ENCODE data around the gene RNF41.
"Not testable (repeated sequence)": the region's sequence is repeated elsewhere in the genome, so short reads cannot be mapped to it uniquely, and the experiment has no call there.

Gene RNF41

GRCh38 chr12:56221757-56222530, at the start of gene RNF41:
TSS of gene RNF41 (minus strand) at chr12:56221922. CDS start at chr12:56214047, 7,875 bp downstream.
- CTCF ChIA-PET = interaction anchor here (0.7 to 4.4 kb wide), 27 partner anchors 9 to 484 kb away, joined by 3 to 145 read pairs (median 10); partner anchors contain the start of genes ANKRD52, COQ10A, ESYT1 and SMARCC2
- POLR2A ChIA-PET = interaction anchor here (0.6 to 3.2 kb wide), 24 partner anchors 9 to 177 kb away, joined by 3 to 49 read pairs (median 6); partner anchors contain the start of genes ANKRD52, CNPY2, ESYT1 and MYL6
- peak within 1 kb of the TSS; percentile 85 for H3K4me3 ChIP-seq (ENCODE audit: low read depth, low read length)
- TF ChIP-seq CTCF (IDR thresholded peaks at IDR 0.05; ENCODE audit: insufficient read depth, low read length, missing control alignments) = no peak
- peak; percentile 91 for DNase-seq (ENCODE audit: low read depth, low spot score)

GRCh38 chr12:56271031-56271430, 49.3 kb upstream of the RNF41 start:
- H3K4me3 ChIP-seq (ENCODE audit: low read depth, low read length) = no peak overlapping the region
- TF ChIP-seq CTCF (IDR thresholded peaks at IDR 0.05; ENCODE audit: insufficient read depth, low read length, missing control alignments) = peak; percentile 55
- ChIA-PET POLR2A (no interaction called here), CTCF (interaction anchor here (0.6 to 8.3 kb wide), 15 partner anchors 9 to 193 kb away, joined by 3 to 87 read pairs (median 5); partner anchors contain the start of genes ANKRD52, RNF41 and SMARCC2)
- no peak for DNase-seq (ENCODE audit: low read depth, low spot score)

GRCh38 chr12:56267443-56268071, 45.8 kb upstream of the RNF41 start:
- TF ChIP-seq CTCF (IDR thresholded peaks at IDR 0.05; ENCODE audit: insufficient read depth, low read length, missing control alignments) = no peak
- peak overlapping the region; percentile 87 for H3K4me3 ChIP-seq (ENCODE audit: low read depth, low read length)
- ChIA-PET POLR2A (interaction anchor here (0.6 to 2.2 kb wide), 8 partner anchors 9 to 92 kb away, joined by 3 to 13 read pairs (median 6); partner anchors contain the start of genes ANKRD52, RNF41, SMARCC2 and STAT2), CTCF (interaction anchor here (0.8 to 8.3 kb wide), 17 partner anchors 9 to 194 kb away, joined by 3 to 87 read pairs (median 6); partner anchors contain the start of genes ANKRD52, RNF41 and SMARCC2)
- DNase-seq (ENCODE audit: low read depth, low spot score) = no peak

GRCh38 chr12:56266693-56267442, 45.1 kb upstream of the RNF41 start, which contains the start of gene COQ10A:
TSS of gene COQ10A (plus strand) at chr12:56266942. CDS start at chr12:56267119, 177 bp downstream.
- CTCF ChIA-PET = interaction anchor here (0.7 to 8.3 kb wide), 25 partner anchors 9 to 368 kb away, joined by 3 to 87 read pairs (median 5); partner anchors contain the start of genes ANKRD52, RNF41, SMARCC2 and TIMELESS
- POLR2A ChIA-PET = interaction anchor here (0.6 to 2.2 kb wide), 10 partner anchors 9 to 93 kb away, joined by 3 to 13 read pairs (median 5); partner anchors contain the start of genes ANKRD52, RNF41, SMARCC2 and STAT2
- TF ChIP-seq CTCF (IDR thresholded peaks at IDR 0.05; ENCODE audit: insufficient read depth, low read length, missing control alignments) = peak; percentile 78
- H3K4me3 ChIP-seq (ENCODE audit: low read depth, low read length) = peak within 1 kb of the TSS; percentile 87
- DNase-seq (ENCODE audit: low read depth, low spot score) = no peak

GRCh38 chr12:56266068-56266692, 44.5 kb upstream of the RNF41 start:
- ChIA-PET POLR2A (interaction anchor here (0.6 to 2.2 kb wide), 6 partner anchors 8 to 93 kb away, joined by 3 to 13 read pairs (median 4); partner anchors contain the start of genes ANKRD52 and SMARCC2), CTCF (interaction anchor here (0.7 to 8.3 kb wide), 19 partner anchors 8 to 369 kb away, joined by 3 to 87 read pairs (median 6); partner anchors contain the start of genes ANKRD52, RNF41, SMARCC2 and TIMELESS)
- H3K4me3 ChIP-seq (ENCODE audit: low read depth, low read length) = peak overlapping the region; percentile 87
- DNase-seq (ENCODE audit: low read depth, low spot score) = not testable (repeated sequence)

GRCh38 chr12:56262955-56263354, 41.2 kb upstream of the RNF41 start:
- not testable (repeated sequence) for DNase-seq (ENCODE audit: low read depth, low spot score); H3K4me3 ChIP-seq (ENCODE audit: low read depth, low read length)
- ChIA-PET CTCF (interaction anchor here (0.9 to 1.5 kb wide), 4 partner anchors 9 to 70 kb away, joined by 3 to 4 read pairs (median 3); partner anchors contain the start of gene RNF41), POLR2A (interaction anchor here (0.8 kb wide), 1 partner anchor 14 kb away, joined by 3 read pairs; no protein-coding TSS in a partner anchor)

Data from AG04449 (cell line).